ENCODE data around the gene B3GAT2.

DNA sequence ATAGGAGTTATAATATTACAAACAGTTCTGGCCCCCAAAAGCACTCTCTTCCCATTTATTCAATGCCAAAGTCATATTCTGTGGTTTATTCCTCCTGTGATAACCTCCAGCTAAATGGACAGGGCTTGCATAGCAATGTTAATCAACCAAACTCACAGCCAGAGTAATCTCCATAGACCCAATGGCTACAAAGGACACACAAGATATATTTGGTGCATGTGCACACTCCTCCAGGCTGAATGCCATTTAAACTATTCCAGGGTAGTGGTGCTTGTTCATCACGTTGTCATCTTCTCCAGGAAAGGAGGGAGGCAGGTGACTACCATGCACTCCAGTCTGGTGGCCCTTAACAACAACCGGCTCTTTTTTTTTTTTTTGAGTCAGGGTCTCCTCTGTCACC lies 56.8 kb downstream of the B3GAT2 start:
- TF ChIP-seq, protein P1, sequence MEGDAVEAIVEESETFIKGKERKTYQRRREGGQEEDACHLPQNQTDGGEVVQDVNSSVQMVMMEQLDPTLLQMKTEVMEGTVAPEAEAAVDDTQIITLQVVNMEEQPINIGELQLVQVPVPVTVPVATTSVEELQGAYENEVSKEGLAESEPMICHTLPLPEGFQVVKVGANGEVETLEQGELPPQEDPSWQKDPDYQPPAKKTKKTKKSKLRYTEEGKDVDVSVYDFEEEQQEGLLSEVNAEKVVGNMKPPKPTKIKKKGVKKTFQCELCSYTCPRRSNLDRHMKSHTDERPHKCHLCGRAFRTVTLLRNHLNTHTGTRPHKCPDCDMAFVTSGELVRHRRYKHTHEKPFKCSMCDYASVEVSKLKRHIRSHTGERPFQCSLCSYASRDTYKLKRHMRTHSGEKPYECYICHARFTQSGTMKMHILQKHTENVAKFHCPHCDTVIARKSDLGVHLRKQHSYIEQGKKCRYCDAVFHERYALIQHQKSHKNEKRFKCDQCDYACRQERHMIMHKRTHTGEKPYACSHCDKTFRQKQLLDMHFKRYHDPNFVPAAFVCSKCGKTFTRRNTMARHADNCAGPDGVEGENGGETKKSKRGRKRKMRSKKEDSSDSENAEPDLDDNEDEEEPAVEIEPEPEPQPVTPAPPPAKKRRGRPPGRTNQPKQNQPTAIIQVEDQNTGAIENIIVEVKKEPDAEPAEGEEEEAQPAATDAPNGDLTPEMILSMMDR (IDR thresholded peaks at IDR 0.05; ENCODE audit: low read depth, low read length) = no peak
- TF ChIP-seq, protein P2, sequence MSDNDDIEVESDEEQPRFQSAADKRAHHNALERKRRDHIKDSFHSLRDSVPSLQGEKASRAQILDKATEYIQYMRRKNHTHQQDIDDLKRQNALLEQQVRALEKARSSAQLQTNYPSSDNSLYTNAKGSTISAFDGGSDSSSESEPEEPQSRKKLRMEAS (IDR thresholded peaks at IDR 0.05; ENCODE audit: low read depth, low read length) = no peak
